PFSK-1 (cell line): ENCODE measurements around the gene CHST10. TPM values are rescaled to one million over a fixed set of nuclear protein-coding genes. Genes with fewer than 3 reads are reported as not detected.

Experiments
- FOXP2 ChIP-seq: optimal IDR thresholded peaks from 2 replicates; pipeline ENCODE3; 2011; ENCODE audit warnings: borderline replicate concordance, control low read depth, inconsistent platforms; ENCODE audit not compliant: insufficient read depth; ENCODE audit errors: extremely low read length, extremely low read depth
- POLR2AphosphoS5 ChIP-seq: IDR thresholded peaks from 2 replicates; pipeline ENCODE4 v1.6.1; 2012; ENCODE audit warnings: low read depth, mild to moderate bottlenecking, control low read depth, low read length, moderate library complexity
- SIN3A ChIP-seq: IDR thresholded peaks from 2 replicates; pipeline ENCODE4 v1.6.1; 2012; ENCODE audit warnings: mild to moderate bottlenecking, low read length, moderate library complexity, borderline replicate concordance; ENCODE audit not compliant: insufficient read depth
- TAF1 ChIP-seq: IDR thresholded peaks from 2 replicates; pipeline ENCODE4 v1.6.1; 2012; ENCODE audit warnings: low read length, control low read depth, borderline replicate concordance; ENCODE audit not compliant: insufficient read depth
- polyA plus RNA-seq: library from polyadenylated mRNA; unstranded; fragments of >200 nt; gene quantifications from one replicate; pipeline ENCODE4 v1.2.1, GENCODE V29; 2012; ENCODE audit warnings: low read depth, missing spikeins; ENCODE audit not compliant: insufficient read length
- TF ChIP-seq, protein P1 (sequence below), 2 experiments: IDR thresholded peaks; 2 replicates each; pipeline versions ENCODE4 v1.6.1 to v1.8.0; 2011 to 2012; ENCODE audit warnings: low read depth in 2 of 2, low read length in 2 of 2, control low read depth in 1 of 2, inconsistent platforms in 1 of 2, mild to moderate bottlenecking in 1 of 2, moderate library complexity in 1 of 2; ENCODE audit not compliant: insufficient read depth in 1 of 2

The CHST10 gene, protein sequence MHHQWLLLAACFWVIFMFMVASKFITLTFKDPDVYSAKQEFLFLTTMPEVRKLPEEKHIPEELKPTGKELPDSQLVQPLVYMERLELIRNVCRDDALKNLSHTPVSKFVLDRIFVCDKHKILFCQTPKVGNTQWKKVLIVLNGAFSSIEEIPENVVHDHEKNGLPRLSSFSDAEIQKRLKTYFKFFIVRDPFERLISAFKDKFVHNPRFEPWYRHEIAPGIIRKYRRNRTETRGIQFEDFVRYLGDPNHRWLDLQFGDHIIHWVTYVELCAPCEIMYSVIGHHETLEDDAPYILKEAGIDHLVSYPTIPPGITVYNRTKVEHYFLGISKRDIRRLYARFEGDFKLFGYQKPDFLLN
- polyA plus RNA-seq, result 20.6 TPM

DNA sequence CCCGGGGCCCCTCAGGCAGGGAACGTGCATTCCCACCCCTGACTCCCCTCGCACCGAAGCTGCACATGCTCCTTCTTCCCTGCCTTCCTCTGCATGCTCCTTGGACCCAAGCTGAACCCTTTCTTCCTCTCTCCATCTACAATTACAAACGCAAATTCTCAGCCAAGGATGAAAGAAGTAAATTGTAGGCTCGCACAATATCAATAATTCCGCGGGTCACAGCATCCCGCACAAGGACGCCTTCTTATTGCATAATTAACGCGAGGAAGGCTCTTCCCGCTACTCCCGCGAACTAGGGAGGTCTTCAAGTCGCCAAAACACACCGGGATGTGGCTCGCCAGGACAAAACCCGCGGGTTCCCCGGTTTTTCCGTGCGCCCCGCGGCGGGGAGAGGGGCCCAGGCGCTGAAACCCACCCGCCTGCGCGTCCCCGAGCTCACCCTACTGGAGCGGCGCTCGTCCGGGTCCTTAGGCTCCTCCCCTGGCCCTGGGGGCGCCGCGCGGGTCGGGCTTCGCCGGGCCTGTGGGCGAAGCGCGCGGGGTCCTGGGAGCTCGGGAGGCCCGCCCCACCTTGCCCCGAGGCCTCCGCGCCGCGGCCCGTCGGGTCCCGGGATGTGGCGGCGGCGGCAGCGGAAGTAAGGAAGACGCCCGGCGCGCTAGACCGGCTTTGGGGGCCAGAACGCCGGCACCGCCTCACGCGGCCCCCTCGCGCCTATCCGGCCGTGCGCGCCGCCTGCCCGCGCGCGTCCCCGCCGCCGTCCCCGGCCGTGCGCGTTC is at the start of gene CHST10:
Gene CHST10 (minus strand): TSS at position 734 of the 776 bp plus-strand sequence. CDS start 10,993 bp downstream, outside the sequence.
- TF ChIP-seq TAF1, result peak; percentile 8; the same call in 1 of the 2 replicates
- no peak for TF ChIP-seq SIN3A
- 0 out of 2 replicates have a peak, but pooled peaks have one; percentile 46 for TF ChIP-seq POLR2AphosphoS5
- TF ChIP-seq, protein P1, sequence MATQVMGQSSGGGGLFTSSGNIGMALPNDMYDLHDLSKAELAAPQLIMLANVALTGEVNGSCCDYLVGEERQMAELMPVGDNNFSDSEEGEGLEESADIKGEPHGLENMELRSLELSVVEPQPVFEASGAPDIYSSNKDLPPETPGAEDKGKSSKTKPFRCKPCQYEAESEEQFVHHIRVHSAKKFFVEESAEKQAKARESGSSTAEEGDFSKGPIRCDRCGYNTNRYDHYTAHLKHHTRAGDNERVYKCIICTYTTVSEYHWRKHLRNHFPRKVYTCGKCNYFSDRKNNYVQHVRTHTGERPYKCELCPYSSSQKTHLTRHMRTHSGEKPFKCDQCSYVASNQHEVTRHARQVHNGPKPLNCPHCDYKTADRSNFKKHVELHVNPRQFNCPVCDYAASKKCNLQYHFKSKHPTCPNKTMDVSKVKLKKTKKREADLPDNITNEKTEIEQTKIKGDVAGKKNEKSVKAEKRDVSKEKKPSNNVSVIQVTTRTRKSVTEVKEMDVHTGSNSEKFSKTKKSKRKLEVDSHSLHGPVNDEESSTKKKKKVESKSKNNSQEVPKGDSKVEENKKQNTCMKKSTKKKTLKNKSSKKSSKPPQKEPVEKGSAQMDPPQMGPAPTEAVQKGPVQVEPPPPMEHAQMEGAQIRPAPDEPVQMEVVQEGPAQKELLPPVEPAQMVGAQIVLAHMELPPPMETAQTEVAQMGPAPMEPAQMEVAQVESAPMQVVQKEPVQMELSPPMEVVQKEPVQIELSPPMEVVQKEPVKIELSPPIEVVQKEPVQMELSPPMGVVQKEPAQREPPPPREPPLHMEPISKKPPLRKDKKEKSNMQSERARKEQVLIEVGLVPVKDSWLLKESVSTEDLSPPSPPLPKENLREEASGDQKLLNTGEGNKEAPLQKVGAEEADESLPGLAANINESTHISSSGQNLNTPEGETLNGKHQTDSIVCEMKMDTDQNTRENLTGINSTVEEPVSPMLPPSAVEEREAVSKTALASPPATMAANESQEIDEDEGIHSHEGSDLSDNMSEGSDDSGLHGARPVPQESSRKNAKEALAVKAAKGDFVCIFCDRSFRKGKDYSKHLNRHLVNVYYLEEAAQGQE (IDR thresholded peaks at IDR 0.05; ENCODE audit: insufficient read depth in 1 of 2, low read depth in 2 of 2, low read length in 2 of 2), result peak in 1 of 2 experiments; percentile 6; a peak in 1 of 4 replicates
- peak; percentile 53 for TF ChIP-seq FOXP2

DNA sequence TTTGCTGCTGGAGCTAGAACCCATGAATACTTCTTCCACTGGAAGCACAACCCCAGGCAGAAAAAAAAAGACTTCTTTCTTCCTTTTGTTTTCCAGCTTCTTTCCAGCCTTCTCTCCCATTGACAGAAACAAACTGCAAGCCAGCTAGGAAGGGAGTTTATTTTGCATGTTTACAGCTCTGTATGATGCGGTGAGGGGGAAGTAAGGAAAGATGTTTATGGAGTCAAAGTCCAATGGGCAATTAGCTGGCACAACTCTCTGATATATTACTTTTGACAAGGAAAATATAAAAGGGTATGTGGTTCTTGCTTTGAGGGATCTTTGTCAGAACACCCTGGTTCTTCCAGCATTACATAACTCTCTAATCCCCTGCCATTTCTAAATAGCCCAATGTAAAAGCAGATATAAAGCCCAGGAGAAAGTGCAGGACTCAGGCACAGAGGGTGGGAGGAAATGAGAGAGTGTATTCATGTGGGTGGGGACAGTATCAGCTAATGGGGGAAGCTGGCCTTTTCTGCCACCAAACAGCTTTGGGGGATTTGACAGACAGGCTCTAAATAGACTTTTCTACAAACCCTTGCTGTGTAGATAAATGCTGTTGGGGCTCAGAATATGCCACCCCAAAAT is 43.5 kb upstream of the CHST10 start:
- TF ChIP-seq, protein P1 (IDR thresholded peaks at IDR 0.05; ENCODE audit: insufficient read depth in 1 of 2, low read depth in 2 of 2, low read length in 2 of 2), result no peak
- no peak for TF ChIP-seq SIN3A
- TF ChIP-seq TAF1, result no peak
- no peak for TF ChIP-seq POLR2AphosphoS5

DNA sequence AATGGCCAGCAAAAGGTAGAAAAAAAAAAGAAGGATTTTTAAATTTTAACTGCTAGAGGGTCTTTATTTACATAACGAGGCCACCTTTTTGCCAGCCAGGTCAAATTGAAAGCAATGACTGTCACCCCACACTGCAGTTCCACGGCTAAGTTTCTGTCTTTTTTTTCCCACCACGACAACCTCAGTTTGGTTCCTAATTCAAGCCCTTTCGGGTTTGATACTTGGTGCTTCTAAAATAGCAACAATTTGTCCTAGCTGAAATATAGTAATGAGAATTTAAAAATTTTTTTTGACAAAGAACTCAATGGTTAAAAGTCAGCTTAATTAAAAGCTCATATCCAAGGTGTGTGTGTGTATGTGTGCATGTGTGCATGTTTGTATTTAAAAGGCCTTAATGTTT is 36.4 kb upstream of the CHST10 start:
- TF ChIP-seq, protein P1 (IDR thresholded peaks at IDR 0.05; ENCODE audit: insufficient read depth in 1 of 2, low read depth in 2 of 2, low read length in 2 of 2), result no peak
- TF ChIP-seq FOXP2, result no peak
- TF ChIP-seq TAF1, result no peak
- no peak for TF ChIP-seq POLR2AphosphoS5
- TF ChIP-seq SIN3A, result no peak

DNA sequence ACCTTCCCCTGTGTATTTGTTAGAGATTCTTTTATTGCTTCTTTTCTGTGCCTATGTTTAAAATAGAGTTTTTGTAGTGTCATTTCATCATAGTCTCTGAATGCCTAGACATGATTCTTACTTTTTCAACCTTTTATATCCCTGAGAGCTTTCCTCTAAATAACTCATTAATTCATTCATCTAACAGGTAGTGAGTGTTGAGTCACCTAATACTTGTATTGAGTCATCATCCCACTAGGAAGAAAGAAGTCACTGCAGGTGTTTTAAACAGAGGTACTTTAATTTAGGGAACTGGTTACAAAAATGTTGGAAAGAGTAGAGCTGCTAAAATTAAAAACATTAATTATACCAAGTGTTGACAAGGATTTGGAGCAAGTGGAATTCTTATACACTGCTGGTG is 34.3 kb upstream of the CHST10 start:
- TF ChIP-seq SIN3A (no peak), POLR2AphosphoS5 (no peak), FOXP2 (no peak), TAF1 (no peak)
- TF ChIP-seq, protein P1 (IDR thresholded peaks at IDR 0.05; ENCODE audit: insufficient read depth in 1 of 2, low read depth in 2 of 2, low read length in 2 of 2), result no peak
